HepG2 (cell line): Measurements from ENCODE around the gene SGIP1.

Experiments
- CTCF ChIP-seq: sonication (generic); formaldehyde crosslinking; IDR thresholded peaks from 2 replicates; pipeline ENCODE4 v1.5.0; 2020; ENCODE audit warnings: mild to moderate bottlenecking, missing genetic modification reagents, moderate library complexity
- IKZF1 ChIP-seq: fragments of 450-650 bp; IDR thresholded peaks from 2 replicates; pipeline ENCODE4 v1.7.1; 2016
- KDM5B ChIP-seq: sonication (generic); formaldehyde crosslinking; IDR thresholded peaks from 2 replicates; pipeline ENCODE4 v1.4.0; 2020; ENCODE audit warnings: missing genetic modification reagents, mild to moderate bottlenecking, borderline replicate concordance
- NR3C1 ChIP-seq: sonication (generic); formaldehyde crosslinking; IDR thresholded peaks from 2 replicates; pipeline ENCODE4 v1.4.0; 2020; ENCODE audit warnings: missing genetic modification reagents
- POLR2A ChIP-seq, 2 experiments: IDR thresholded peaks; 2 replicates each; pipeline ENCODE4 v1.6.1; 2011; ENCODE audit warnings: low read depth in 2 of 2, low read length in 2 of 2, mild to moderate bottlenecking in 1 of 2, moderate library complexity in 1 of 2; ENCODE audit not compliant: insufficient read depth in 1 of 2
- ZBTB46 ChIP-seq: sonication (generic); formaldehyde crosslinking; IDR thresholded peaks from 2 replicates; pipeline ENCODE4 v1.4.0; 2020; ENCODE audit warnings: mild to moderate bottlenecking, missing genetic modification reagents, borderline replicate concordance
- ZNF101 ChIP-seq: sonication (generic); formaldehyde crosslinking; IDR thresholded peaks from 2 replicates; pipeline ENCODE4 v1.4.0; 2020; ENCODE audit warnings: mild to moderate bottlenecking, low read depth, missing genetic modification reagents, borderline replicate concordance

GRCh38 chr1:66578841-66579240 is 44.9 kb downstream of the SGIP1 start:
- TF ChIP-seq KDM5B (CRISPR knock-in tag) (no peak), IKZF1 (no peak), ZNF101 (CRISPR knock-in tag) (no peak), POLR2A (IDR thresholded peaks at IDR 0.05; ENCODE audit: insufficient read depth in 1 of 2, low read depth in 2 of 2, low read length in 2 of 2) (no peak), ZBTB46 (CRISPR knock-in tag) (no peak), CTCF (CRISPR knock-in tag) (no peak), NR3C1 (CRISPR knock-in tag) (no peak)
